ENCODE data around the gene GJB5. TPM values are rescaled to one million over a fixed set of nuclear protein-coding genes. Genes with fewer than 3 reads are reported as not detected.

GJB5 gene
- total and polyA plus RNA-seq, 4 experiments from 2014 or later, result not detected

DNA sequence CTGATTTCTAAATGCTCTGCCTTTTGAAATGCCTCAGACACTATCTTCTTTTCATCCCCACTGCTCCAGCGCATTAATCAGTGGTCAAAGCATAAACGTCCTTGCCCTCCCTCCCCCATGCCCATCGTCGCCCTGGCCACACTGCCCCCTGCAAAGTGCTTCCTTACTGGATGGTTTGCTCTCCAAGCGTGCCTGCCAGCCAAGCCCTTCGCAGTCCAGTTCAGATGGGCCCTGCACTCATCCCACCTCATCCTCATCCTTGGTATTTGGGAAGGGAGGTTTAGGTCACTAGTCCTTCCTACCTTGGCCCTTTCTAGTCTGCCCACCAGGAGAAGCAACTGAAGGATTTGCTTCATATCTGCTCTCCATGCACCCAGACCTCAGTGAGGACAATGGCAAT, 41.1 kb downstream of the GJB5 start:
- Mint-ChIP-seq H3K27ac (no peak overlapping the region), H3K27me3 (peaks cover 12 to 14% of the 10 kb centered on the region in 2 donors), H3K4me1 (peaks cover 3 to 5% (median 4%) of the 10 kb centered on the region in 4 donors), H3K9me3 (no peaks in the 10 kb centered on the region), H3K4me3 (no peak overlapping the region), H3K36me3 (peaks cover 0 to 7% of the 10 kb centered on the region in 2 donors)
- Histone ChIP-seq H3K36me3 (ENCODE audit: insufficient read depth, low read length) (no peaks in the 10 kb centered on the region), H3K27ac (ENCODE audit: low read depth, low read length) (no peak overlapping the region), H3K27me3 (ENCODE audit: insufficient read depth, low read length) (peaks cover 9% of the 10 kb centered on the region), H3K4me3 (ENCODE audit: low read length in 2 of 2) (no peak overlapping the region), H3K4me1 (ENCODE audit: insufficient read depth, low read length) (no peaks in the 10 kb centered on the region), H3K9me3 (ENCODE audit: control insufficient read depth in 1 of 2, low read length in 2 of 2) (no peaks in the 10 kb centered on the region)
- POLR2A ChIA-PET (ENCODE audit: partially characterized antibody), result no interaction called here
- CTCF ChIA-PET (ENCODE audit: partially characterized antibody), result no interaction called here
- intact Hi-C loops (cut with micrococcal nuclease), result no loop called here
- no peak for DNase-seq

DNA sequence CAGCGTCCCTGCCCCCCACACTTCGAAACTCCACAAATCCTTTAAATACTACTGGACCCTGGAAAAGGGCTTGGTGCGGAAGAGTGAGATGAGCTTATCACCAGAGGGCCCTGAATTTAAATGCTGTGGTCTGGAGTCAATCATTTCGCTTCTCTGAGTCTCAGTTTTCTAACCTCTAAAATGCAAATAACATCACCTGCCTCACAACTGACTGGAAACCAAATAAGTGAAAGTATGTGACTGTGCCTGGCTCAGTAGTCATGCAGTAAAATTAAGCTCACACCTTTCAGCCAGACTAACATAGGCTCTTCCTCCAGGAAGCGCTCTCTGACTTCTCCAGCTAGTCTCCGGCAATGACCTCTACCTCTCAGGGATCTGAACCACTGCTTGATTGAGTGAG, 42.1 kb downstream of the GJB5 start:
- no peaks in the 10 kb centered on the region for H3K4me1 ChIP-seq (ENCODE audit: insufficient read depth, low read length)
- ChIA-PET POLR2A (ENCODE audit: partially characterized antibody) (no interaction called here), CTCF (ENCODE audit: partially characterized antibody) (interaction anchor here (1.4 kb wide), 1 partner anchor 56 kb away, joined by 4 read pairs; no protein-coding TSS in a partner anchor)
- H3K27ac ChIP-seq (ENCODE audit: low read depth, low read length), result no peak overlapping the region
- intact Hi-C loops (cut with micrococcal nuclease), result no loop called here
- no peak for DNase-seq
- H3K36me3 ChIP-seq (ENCODE audit: insufficient read depth, low read length), result no peaks in the 10 kb centered on the region
- Mint-ChIP-seq H3K4me3 (no peak overlapping the region), H3K36me3 (peaks cover 0 to 7% of the 10 kb centered on the region in 2 donors), H3K9me3 (no peaks in the 10 kb centered on the region), H3K27ac (no peak overlapping the region), H3K4me1 (peaks cover 3 to 5% (median 4%) of the 10 kb centered on the region in 4 donors), H3K27me3 (peaks cover 7% of the 10 kb centered on the region in 2 donors)
- H3K27me3 ChIP-seq (ENCODE audit: insufficient read depth, low read length), result peaks cover 9% of the 10 kb centered on the region
- no peaks in the 10 kb centered on the region for H3K9me3 ChIP-seq (ENCODE audit: control insufficient read depth in 1 of 2, low read length in 2 of 2)
- H3K4me3 ChIP-seq (ENCODE audit: low read length in 2 of 2), result no peak overlapping the region

DNA sequence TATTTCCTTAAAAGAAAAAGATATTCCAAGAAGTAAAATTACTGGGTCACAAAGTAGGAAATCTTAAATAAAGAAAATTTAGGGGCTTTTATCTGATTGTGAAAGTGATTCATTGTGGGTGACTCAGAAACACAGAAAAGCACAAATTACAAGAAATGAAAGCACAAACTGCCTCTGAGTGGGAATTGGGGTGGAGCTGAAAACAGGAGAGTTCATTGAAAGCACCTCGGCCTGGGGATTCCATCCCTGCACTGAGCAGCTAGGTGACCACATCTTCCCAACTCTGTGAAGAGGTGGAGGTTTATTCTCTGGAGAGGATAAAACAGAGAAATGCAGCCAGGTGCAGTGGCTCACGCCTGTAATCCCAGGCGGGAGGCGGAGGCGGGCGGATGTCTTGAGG, 45.4 kb downstream of the GJB5 start:
- Mint-ChIP-seq H3K27me3 (no peaks in the 10 kb centered on the region), H3K4me1 (no peaks in the 10 kb centered on the region), H3K9me3 (peaks cover 0 to 10% (median 1%) of the 10 kb centered on the region in 8 donors), H3K4me3 (no peak overlapping the region), H3K27ac (no peak overlapping the region), H3K36me3 (peaks cover 1 to 6% of the 10 kb centered on the region in 2 donors)
- Histone ChIP-seq H3K36me3 (ENCODE audit: insufficient read depth, low read length) (no peaks in the 10 kb centered on the region), H3K4me1 (ENCODE audit: insufficient read depth, low read length) (no peaks in the 10 kb centered on the region), H3K4me3 (ENCODE audit: low read length in 2 of 2) (no peak overlapping the region), H3K27ac (ENCODE audit: low read depth, low read length) (no peak overlapping the region), H3K9me3 (ENCODE audit: control insufficient read depth in 1 of 2, low read length in 2 of 2) (no peaks in the 10 kb centered on the region), H3K27me3 (ENCODE audit: insufficient read depth, low read length) (no peaks in the 10 kb centered on the region)
- intact Hi-C loops (cut with micrococcal nuclease), result no loop called here
- no peak for DNase-seq
- CTCF ChIA-PET (ENCODE audit: partially characterized antibody), result no interaction called here
- POLR2A ChIA-PET (ENCODE audit: partially characterized antibody), result no interaction called here

DNA sequence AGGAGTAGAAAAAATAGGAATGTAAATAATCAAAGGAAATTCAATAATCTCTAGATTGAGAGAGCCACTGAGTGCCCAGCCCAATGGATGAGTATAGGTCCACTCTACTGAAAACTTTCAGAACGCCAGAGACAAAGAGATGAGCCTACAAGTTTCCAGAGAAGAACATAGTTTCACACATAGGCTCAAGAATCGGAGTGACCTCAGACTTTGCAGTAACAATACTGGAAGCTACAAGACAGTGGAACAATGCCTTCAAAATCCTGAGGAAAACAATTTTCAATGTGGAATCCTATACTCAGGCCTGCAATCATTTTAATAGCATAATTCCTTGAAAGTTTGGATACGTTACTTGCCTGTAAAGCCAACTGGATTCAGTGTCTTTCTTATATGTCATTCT, 48.9 kb downstream of the GJB5 start:
- POLR2A ChIA-PET (ENCODE audit: partially characterized antibody), result no interaction called here
- Histone ChIP-seq H3K4me3 (ENCODE audit: low read length in 2 of 2) (no peak overlapping the region), H3K4me1 (ENCODE audit: insufficient read depth, low read length) (no peaks in the 10 kb centered on the region), H3K27me3 (ENCODE audit: insufficient read depth, low read length) (no peaks in the 10 kb centered on the region), H3K27ac (ENCODE audit: low read depth, low read length) (no peak overlapping the region), H3K9me3 (ENCODE audit: control insufficient read depth in 1 of 2, low read length in 2 of 2) (no peaks in the 10 kb centered on the region), H3K36me3 (ENCODE audit: insufficient read depth, low read length) (no peaks in the 10 kb centered on the region)
- Mint-ChIP-seq H3K4me1 (peaks cover 0 to 1% (median 0%) of the 10 kb centered on the region in 4 donors), H3K27ac (no peak overlapping the region), H3K9me3 (peaks cover 0 to 10% (median 1%) of the 10 kb centered on the region in 8 donors), H3K4me3 (no peak overlapping the region), H3K36me3 (peaks cover 5 to 11% of the 10 kb centered on the region in 2 donors), H3K27me3 (peaks cover 0 to 3% of the 10 kb centered on the region in 2 donors)
- no peak for DNase-seq
- intact Hi-C loops (cut with micrococcal nuclease), result no loop called here
- CTCF ChIA-PET (ENCODE audit: partially characterized antibody), result interaction anchor here (1.4 kb wide), 1 partner anchor 17 kb away, joined by 4 read pairs; no protein-coding TSS in a partner anchor

- H3K4me1 Mint-ChIP-seq, result peaks cover 0 to 5% (median 2%) of the 10 kb centered on the region in 4 donors
- H3K36me3 ChIP-seq (ENCODE audit: insufficient read depth, low read length), result no peaks in the 10 kb centered on the region
- peaks cover 0 to 18% (median 6%) of the 10 kb centered on the region in 8 donors for H3K9me3 Mint-ChIP-seq
- peaks cover 0 to 3% of the 10 kb centered on the region in 2 donors for H3K27me3 Mint-ChIP-seq
- no peaks in the 10 kb centered on the region for H3K9me3 ChIP-seq (ENCODE audit: control insufficient read depth in 1 of 2, low read length in 2 of 2)
- H3K36me3 Mint-ChIP-seq, result peaks cover 6 to 23% of the 10 kb centered on the region in 2 donors
- no peak overlapping the region for H3K4me3 Mint-ChIP-seq
- ChIA-PET CTCF (ENCODE audit: partially characterized antibody) (no interaction called here), POLR2A (ENCODE audit: partially characterized antibody) (no interaction called here)
- no peak for DNase-seq
- H3K27ac ChIP-seq (ENCODE audit: low read depth, low read length), result no peak overlapping the region
- H3K4me1 ChIP-seq (ENCODE audit: insufficient read depth, low read length), result no peaks in the 10 kb centered on the region
- H3K27me3 ChIP-seq (ENCODE audit: insufficient read depth, low read length), result no peaks in the 10 kb centered on the region
- no peak overlapping the region for H3K4me3 ChIP-seq (ENCODE audit: low read length in 2 of 2)
- intact Hi-C loops (cut with micrococcal nuclease), result no loop called here
- H3K27ac Mint-ChIP-seq, result no peak overlapping the region
Measured at GRCh38 chr1:34806396-34806795, 51.5 kb downstream of the GJB5 start.

Other genes starting within 250 kb of the GJB5 start
- gene GJB4, start 4.7 kb downstream of the GJB5 start, total RNA-seq, result not detected
- gene GJB4, start 4.7 kb downstream of the GJB5 start, polyA plus RNA-seq, result not detected
- gene GJB3, start 26.2 kb downstream of the GJB5 start, total RNA-seq, result not detected
- gene GJB3, start 26.2 kb downstream of the GJB5 start, polyA plus RNA-seq, result not detected
- gene GJA4, start 38.0 kb downstream of the GJB5 start, total RNA-seq, result not detected
- not detected for gene GJA4, start 38.0 kb downstream of the GJB5 start, polyA plus RNA-seq
- 10 to 100 TPM; 32.0 to 35.5 TPM for gene SMIM12, start 104.7 kb downstream of the GJB5 start, total RNA-seq
- gene SMIM12, start 104.7 kb downstream of the GJB5 start, polyA plus RNA-seq, result 100 to 1,000 TPM in 1 of 2 donors, 10 to 100 TPM in 1; 76.1 to 146 TPM
- 1 to 10 TPM; 1.5 TPM for gene DLGAP3, start 174.6 kb downstream of the GJB5 start, total RNA-seq
- under 1 TPM; 0.08 to 0.18 TPM for gene DLGAP3, start 174.6 kb downstream of the GJB5 start, polyA plus RNA-seq
- gene TMEM35B, start 230.3 kb downstream of the GJB5 start, total RNA-seq, result 10 to 100 TPM; 51.7 to 54.2 TPM
- gene TMEM35B, start 230.3 kb downstream of the GJB5 start, polyA plus RNA-seq, result 100 to 1,000 TPM; 225 to 291 TPM